NCI-H1105 (cell line): ENCODE data around the gene MCUR1.
"Not testable (repeated sequence)": the region's sequence is repeated elsewhere in the genome, so short reads cannot be mapped to it uniquely, and the experiment has no call there.

Experiments
- DNase-seq: peaks from one replicate; lab custom pipeline; 2025; lab: John Stamatoyannopoulos, UW

MCUR1 gene

GRCh38 chr6:13776602-13777001 is 37.8 kb downstream of the MCUR1 start:
- DNase-seq: no peak

- DNase-seq: not testable (repeated sequence)
Observed at GRCh38 chr6:13775466-13775865, 38.9 kb downstream of the MCUR1 start.

GRCh38 chr6:13772358-13773030 is 41.9 kb downstream of the MCUR1 start:
- not testable (repeated sequence) for DNase-seq

- no peak for DNase-seq
Observed at GRCh38 chr6:13769655-13770053, 44.7 kb downstream of the MCUR1 start.

- DNase-seq: no peak
Observed at GRCh38 chr6:13769034-13769654, 45.2 kb downstream of the MCUR1 start.

GRCh38 chr6:13767121-13767808 is 47.1 kb downstream of the MCUR1 start:
- no peak for DNase-seq

GRCh38 chr6:13766201-13766634 is 48.1 kb downstream of the MCUR1 start:
- no peak for DNase-seq

- DNase-seq: no peak
Observed at GRCh38 chr6:13765570-13765969, 48.8 kb downstream of the MCUR1 start.

GRCh38 chr6:13764996-13765395 is 49.4 kb downstream of the MCUR1 start:
- DNase-seq: no peak

- no peak for DNase-seq
Observed at GRCh38 chr6:13763740-13764381, 50.5 kb downstream of the MCUR1 start.

- no peak for DNase-seq
Observed at GRCh38 chr6:13762611-13763441, 51.5 kb downstream of the MCUR1 start.

GRCh38 chr6:13761361-13762036 is 52.9 kb downstream of the MCUR1 start:
- no peak for DNase-seq

- DNase-seq: no peak
Observed at GRCh38 chr6:13760307-13761304, 53.8 kb downstream of the MCUR1 start.

GRCh38 chr6:13759025-13759424 is 55.3 kb downstream of the MCUR1 start:
- DNase-seq: no peak

GRCh38 chr6:13754644-13755043 is 59.7 kb downstream of the MCUR1 start:
- no peak for DNase-seq

- no peak for DNase-seq
Observed at GRCh38 chr6:13743736-13744127, 70.6 kb downstream of the MCUR1 start.

- DNase-seq: no peak
Observed at GRCh38 chr6:13742961-13743735, 71.2 kb downstream of the MCUR1 start.

- DNase-seq: no peak
Observed at GRCh38 chr6:13741365-13741764, 73.0 kb downstream of the MCUR1 start.
